Hair follicle dermal papilla cell (primary cell): ENCODE data around the gene MRPL46. TPM values are rescaled to one million over a fixed set of nuclear protein-coding genes. Genes with fewer than 3 reads are reported as not detected.

Source experiments
- total RNA-seq: library from RNA; depleted of rRNA; stranded (reverse); fragments of >200 nt; gene quantifications from 2 replicates; pipeline ENCODE4 v1.2.3, GENCODE V29; 2012

Gene MRPL46
- total RNA-seq = 7.0 and 9.2 TPM in 2 replicates

GRCh38 chr15:88467073-88467934, at the start of gene MRPL46, which contains the start of gene MRPS11:
MRPL46 (minus strand) TSS chr15:88467388; CDS start chr15:88467377, 11 bp downstream.
MRPS11 (plus strand) TSS chr15:88467708; CDS start chr15:88467718, 10 bp downstream.

Other genes starting within 250 kb of the MRPL46 start
- 0.16 and 0.73 TPM in 2 replicates for gene NTRK3, start 210.6 kb downstream of the MRPL46 start, total RNA-seq
- 14.0 and 18.0 TPM in 2 replicates for gene MRPS11, start 320 bp upstream of the MRPL46 start, total RNA-seq
- gene DET1, start 79.3 kb upstream of the MRPL46 start, total RNA-seq = 11.7 and 11.8 TPM in 2 replicates
- 80.0 and 86.0 TPM in 2 replicates for gene AEN, start 154.0 kb upstream of the MRPL46 start, total RNA-seq
- gene ISG20, start 171.6 kb upstream of the MRPL46 start, total RNA-seq = 2.2 and 3.9 TPM in 2 replicates